ENCODE data around the gene HMGB2. TPM values are rescaled to one million over a fixed set of nuclear protein-coding genes. Genes with fewer than 3 reads are reported as not detected.

Gene HMGB2
- total RNA-seq, 1 donor from 2014 or later, result 42.1 TPM

DNA sequence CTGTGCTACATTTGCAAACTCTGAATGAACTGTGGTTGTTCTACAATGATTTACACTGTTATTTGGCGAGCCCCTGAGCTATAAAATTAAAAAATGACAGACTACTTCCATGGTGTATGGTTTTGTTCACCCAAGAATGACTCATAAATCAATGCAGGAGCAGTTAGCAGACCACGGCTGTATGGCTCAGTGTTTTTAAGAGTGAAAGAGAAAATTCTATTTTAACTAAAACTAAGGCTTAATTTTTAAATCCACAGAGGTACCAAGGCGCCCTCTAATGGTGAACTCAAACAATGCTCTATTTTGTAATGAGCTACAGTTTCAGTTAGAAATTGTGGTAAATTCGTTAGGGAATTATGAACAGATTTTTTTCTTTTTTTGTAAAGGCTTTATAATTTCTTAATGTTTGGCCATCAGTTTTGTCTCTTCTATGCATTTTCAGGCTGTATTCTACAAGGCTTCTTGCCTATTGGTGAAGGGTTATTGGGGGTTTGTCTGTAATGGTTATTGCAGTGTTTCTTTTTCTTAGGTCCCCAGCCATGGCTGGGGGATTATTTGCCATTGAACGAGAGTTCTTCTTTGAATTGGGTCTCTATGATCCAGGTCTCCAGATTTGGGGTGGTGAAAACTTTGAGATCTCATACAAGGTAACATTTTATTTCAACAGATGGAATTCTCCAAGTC, 32.5 kb downstream of the HMGB2 start:
- intact Hi-C loops (cut with DNase I), result loop anchor here (5.0 kb wide), 1 partner anchor 289 kb away; no protein-coding TSS in a partner anchor
- peak; percentile 28 for ATAC-seq
- no peak for DNase-seq (ENCODE audit: missing footprints)

DNA sequence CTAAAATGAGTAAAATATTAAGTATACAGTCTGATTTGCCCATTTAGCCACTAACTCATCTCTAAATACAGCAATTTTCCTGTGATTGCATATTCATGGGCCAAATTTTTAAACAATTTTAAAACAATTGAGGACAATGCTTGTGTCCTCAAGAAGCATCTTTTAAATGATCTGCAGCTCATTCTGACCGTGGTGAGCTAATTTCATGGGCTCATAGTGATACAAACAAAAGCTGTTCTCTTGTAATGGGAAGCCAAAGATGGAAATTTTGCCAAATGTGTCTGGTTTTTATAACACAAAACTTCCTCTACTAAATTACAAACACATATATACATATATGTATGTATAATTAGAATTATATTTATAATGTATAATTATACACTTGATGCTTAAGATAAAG, 39.7 kb downstream of the HMGB2 start:
- no peak for DNase-seq (ENCODE audit: missing footprints)
- no peak for ATAC-seq
- intact Hi-C loops (cut with DNase I), result no loop called here

DNA sequence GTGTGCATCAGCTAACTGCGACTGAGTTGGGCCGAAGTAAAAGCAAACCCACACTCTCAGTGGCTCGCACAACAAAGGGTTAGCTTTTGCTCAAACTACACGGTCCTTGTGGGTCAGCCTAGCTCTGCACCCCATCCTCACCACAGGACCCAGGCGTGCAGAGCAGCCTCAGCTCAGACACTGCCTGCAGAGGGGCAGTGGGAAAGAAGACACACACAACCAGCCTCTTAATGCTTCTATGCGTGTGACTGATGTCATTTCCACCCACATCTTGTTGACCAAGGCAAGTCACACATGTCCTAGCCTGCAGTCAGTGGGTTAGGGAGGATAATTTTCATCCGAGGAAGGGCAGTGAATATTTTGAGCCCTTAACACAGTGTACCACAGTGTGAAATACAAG, 40.5 kb downstream of the HMGB2 start:
- intact Hi-C loops (cut with DNase I), result no loop called here
- no peak for ATAC-seq
- DNase-seq (ENCODE audit: missing footprints), result no peak

DNA sequence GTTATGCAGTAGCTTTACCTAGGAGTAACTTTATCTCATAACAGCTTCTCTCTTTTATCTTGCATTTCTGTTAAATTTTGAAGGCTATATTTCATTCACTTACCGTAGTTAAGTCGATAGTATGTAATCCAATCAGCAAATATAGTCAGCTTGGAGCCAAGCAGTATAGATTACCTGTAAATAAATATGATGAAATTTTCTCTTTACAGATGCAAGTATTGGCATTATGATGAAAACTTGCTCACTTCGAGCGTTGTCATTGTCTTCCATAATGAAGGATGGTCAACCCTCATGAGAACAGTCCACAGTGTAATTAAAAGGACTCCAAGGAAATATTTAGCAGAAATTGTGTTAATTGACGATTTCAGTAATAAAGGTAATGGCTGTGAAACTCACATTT, 42.3 kb downstream of the HMGB2 start:
- DNase-seq (ENCODE audit: missing footprints), result no peak
- intact Hi-C loops (cut with DNase I), result no loop called here
- ATAC-seq, result no peak

DNA sequence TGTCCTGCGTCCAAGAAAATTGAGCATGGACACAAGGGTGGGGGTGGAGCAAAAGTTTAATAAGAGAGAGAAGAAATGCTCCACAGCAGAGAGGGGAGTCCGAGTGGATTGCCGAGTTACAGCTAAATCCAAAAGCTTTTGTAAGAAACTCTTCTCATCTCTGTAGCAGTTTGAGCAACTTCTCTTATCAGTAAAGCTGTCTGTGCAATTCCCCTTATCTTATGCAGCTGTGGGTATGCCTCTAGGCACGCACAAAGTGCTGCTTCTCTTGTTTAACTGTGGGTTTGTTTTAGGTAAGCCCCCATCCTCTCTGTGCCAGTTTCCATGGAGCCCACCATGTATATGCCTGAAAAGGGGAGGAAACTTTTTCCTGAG, 44.8 kb downstream of the HMGB2 start:
- no peak for DNase-seq (ENCODE audit: missing footprints)

DNA sequence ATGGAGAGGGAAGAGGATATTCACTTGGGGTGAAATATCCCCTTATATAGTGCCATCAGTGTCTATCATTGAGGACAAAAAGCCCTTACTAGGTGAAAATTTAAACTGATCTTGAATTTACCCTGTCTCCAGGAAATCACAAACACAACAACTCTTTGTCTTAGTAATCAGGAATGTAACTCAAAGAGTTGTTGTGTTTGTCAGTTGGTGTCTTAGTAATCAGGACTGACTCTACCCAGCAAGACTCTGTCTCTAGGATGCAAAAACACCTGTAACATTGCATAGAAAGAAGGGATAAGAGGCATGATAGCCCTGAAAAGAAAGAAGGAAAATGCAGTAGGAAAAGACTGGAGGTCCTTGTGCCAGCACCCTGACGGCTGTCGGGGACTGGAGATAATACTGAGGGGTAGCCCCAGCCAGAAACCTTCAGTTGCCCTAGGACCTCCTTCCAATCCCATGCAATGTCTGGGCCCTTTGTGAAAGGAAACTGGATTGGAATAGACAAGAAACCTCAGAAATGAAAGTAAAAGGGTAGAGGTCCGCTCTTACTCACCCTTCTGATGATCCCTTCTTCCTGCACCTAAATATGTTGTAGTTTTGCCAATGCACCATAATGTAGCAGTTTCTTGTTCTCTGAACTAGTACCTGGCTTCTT, 45.3 kb downstream of the HMGB2 start:
- intact Hi-C loops (cut with DNase I), result no loop called here
- ATAC-seq (no peak), DNase-seq (ENCODE audit: missing footprints) (no peak)

More for the DNA sequence above, 44.8 kb downstream of the HMGB2 start:
- ATAC-seq, result peak; percentile 63
- intact Hi-C loops (cut with DNase I), result no loop called here

DNA sequence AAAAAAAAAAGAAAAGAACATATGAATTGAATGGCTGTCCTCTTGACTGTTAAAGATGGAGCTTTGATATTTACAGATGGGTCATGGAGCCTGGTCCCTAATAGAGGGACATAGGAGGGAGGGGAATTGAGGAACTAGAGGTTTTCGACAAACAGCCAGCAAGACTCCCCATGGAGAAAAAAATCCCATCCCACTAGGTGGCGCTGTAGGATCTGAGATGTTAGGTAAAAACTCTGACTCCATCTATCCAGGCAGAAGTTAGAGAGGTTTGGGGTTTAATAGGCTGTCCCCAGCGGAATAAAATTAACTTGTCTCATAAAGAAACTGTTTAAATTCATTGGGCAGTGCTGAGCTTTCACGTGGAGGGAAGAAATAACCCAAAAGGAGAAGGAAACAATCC, 45.9 kb downstream of the HMGB2 start:
- ATAC-seq (peak; percentile 59), DNase-seq (ENCODE audit: missing footprints) (no peak)
- intact Hi-C loops (cut with DNase I), result no loop called here

DNA sequence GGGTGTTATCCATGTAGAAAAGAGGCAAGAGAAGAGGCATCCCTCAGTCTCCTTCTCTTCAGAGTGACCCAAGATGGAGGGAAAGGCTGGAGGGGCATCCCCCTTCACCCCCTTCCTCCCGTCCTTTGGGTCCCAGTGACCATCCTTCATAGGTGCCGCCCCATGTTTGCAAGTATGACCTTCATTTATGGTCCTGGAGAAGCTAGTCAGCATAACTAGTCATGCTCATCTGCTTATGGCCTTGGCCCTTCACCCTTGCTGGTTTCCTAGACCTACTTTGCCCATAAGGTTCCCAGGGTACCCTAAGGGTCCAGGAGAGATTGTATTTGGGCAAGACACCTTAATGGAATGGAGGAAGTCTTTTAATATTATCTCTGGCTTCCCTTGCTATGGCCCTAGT, 46.7 kb downstream of the HMGB2 start:
- intact Hi-C loops (cut with DNase I), result no loop called here
- ATAC-seq (no peak), DNase-seq (ENCODE audit: missing footprints) (no peak)

DNA sequence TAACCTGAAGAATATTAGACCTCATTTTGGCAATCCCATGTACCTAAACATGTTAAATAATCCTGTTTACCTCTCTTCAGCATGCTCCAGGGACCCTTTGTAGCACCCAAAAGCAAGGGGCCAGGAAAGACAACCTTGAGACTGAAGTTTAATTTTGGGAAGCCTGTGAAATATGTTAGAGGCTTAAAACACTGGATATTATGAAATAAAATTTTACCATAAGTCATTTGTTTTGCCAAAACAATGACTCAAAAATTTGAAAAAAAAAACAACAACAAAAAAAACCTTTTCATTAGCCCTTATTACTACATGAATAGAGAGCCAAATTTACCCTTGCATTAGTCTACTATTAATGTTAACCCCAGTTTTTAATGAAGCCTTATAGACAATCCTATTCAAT, 49.7 kb downstream of the HMGB2 start:
- no peak for ATAC-seq
- intact Hi-C loops (cut with DNase I), result no loop called here
- no peak for DNase-seq (ENCODE audit: missing footprints)

DNA sequence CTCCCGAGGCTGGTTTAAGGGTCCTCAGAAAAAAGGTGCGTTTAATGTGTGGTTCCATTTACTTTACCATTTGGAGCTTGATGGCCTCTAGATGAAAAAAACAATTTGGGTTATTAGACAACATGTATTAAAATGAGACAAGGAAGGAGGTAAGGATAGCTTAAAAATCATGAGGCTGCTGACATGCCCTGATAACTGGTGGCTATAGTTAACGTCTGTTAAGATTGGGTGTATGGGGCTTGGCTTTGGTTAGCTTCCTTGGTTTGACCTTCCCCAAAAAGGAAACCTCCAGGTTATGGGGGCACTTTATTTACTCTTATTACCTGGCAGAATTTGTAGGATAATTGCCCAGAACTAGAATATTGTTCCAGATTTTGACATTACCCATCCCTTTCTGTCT, 51.5 kb downstream of the HMGB2 start:
- intact Hi-C loops (cut with DNase I), result no loop called here
- ATAC-seq (no peak), DNase-seq (ENCODE audit: missing footprints) (no peak)

DNA sequence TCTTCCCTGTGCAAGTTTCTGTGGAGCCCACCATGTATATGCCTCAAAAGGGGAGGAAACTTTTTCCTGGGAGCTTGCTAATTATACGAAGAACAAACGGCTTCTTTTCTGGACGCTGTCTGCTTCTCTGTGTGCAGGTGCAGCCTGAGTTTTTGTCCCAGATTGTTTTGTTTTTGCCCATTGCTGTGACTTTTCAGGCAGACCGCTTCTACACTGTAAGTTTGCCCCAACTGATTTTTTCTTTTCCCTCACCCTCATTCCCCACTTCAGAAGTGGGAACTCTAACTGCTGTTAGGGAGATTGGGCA, 51.9 kb downstream of the HMGB2 start:
- intact Hi-C loops (cut with DNase I), result no loop called here
- no peak for ATAC-seq

DNA sequence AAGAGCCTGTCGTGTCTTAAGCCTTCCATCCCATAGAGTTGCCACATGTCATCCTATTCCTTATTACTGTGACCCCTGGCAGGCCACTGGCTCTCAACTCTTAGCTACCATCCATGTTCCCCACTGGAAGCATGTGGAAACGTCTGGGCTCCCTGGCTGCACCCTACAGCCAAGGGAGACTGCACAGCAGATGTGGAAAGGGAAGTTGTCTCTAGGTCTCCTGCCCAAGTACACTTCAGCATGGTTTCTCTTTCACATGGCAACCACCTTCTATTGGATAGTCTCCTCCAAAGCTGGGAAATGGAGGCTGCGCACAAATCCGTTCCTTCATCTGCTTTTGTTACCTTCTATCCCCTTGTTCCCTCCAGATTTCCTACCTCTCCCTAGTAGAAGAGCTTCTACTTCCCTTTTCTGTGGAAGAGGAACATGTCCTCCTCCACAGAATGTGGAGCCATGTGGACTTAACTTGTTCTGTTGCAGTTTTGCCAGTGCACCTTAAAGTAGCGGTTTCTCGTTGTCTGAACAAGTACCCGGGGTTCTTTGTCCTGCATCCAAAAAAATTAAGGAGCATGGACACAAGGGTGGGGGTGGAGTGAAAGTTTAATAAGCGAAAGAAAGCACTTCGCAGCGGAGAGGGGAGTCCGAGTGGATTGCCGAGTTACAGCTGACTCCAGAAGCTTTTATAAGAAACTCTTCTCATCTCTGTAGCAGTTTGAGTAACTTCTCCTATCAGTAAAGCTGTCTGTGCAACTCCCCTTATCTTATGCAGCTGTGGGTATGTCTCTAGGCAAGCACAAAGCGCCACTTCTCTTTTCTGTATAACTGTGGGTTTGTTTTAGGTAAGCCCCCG, 52.5 kb downstream of the HMGB2 start:
- ATAC-seq (peak; percentile 81), DNase-seq (ENCODE audit: missing footprints) (no peak)
- intact Hi-C loops (cut with DNase I), result no loop called here

More for the DNA sequence above, 51.9 kb downstream of the HMGB2 start:
- no peak for DNase-seq (ENCODE audit: missing footprints)

Other genes with a start within 250 kb of the HMGB2 start
- 5.1 TPM for gene GALNT7, start 165.5 kb downstream of the HMGB2 start, total RNA-seq
- gene SAP30, start 36.6 kb upstream of the HMGB2 start, total RNA-seq, result 14.6 TPM
- gene SCRG1, start 64.8 kb upstream of the HMGB2 start, total RNA-seq, result 0.76 TPM
- gene HAND2, start 195.9 kb upstream of the HMGB2 start, total RNA-seq, result 151 TPM

All from Right ventricle myocardium inferior (tissue), 1 donor.